Breast epithelium (tissue), 4 donors: ENCODE measurements around the gene RENBP. TPM values are rescaled to one million over a fixed set of nuclear protein-coding genes. Genes with fewer than 3 reads are reported as not detected.
"Not testable (repeated sequence)": the region's sequence is repeated elsewhere in the genome, so short reads cannot be mapped to it uniquely, and the experiment has no call there.

Source experiments
- DNase-seq, 2 donors: peaks; one replicate each; pipeline ENCODE4 v3.0.0-alpha.2; 2019; ENCODE audit warnings: low spot score in 2 of 2
- H3K27ac ChIP-seq, 2 donors: fragments of 200-600 bp; sonication (generic) in 1 of 2; one replicate each; pipeline ENCODE4 v1.5.1; 2016 to 2019; ENCODE audit warnings: mild to moderate bottlenecking in 1 of 2
- H3K27me3 ChIP-seq, 2 donors: fragments of 200-600 bp; sonication (generic) in 1 of 2; one replicate each; pipeline versions ENCODE4 v1.5.1 to v1.6.0; 2017 to 2019; ENCODE audit warnings: control low read depth in 1 of 2, mild to moderate bottlenecking in 1 of 2
- H3K36me3 ChIP-seq: fragments of 200-600 bp; one replicate; pipeline ENCODE4 v1.5.1; 2019
- H3K4me1 ChIP-seq, 2 donors: fragments of 200-600 bp; sonication (generic); one replicate each; pipeline ENCODE4 v1.5.1; 2016 to 2019; ENCODE audit warnings: control low read depth in 1 of 2
- H3K4me3 ChIP-seq, 3 donors: fragments of 200-600 bp; sonication (generic); 1 replicate in 2 of 3; 2 replicates in 1 of 3; pipeline ENCODE4 v1.5.1; 2016 to 2019; ENCODE audit warnings: mild to moderate bottlenecking in 3 of 3, moderate library complexity in 2 of 3
- H3K9me3 ChIP-seq, 2 donors: fragments of 200-600 bp; sonication (generic) in 1 of 2; one replicate each; pipeline ENCODE4 v1.5.1; 2016 to 2019; ENCODE audit warnings: control low read depth in 1 of 2
- CTCF ChIP-seq, 3 donors: fragments of 450-650 bp; IDR thresholded peaks; one replicate each; pipeline ENCODE4 v1.5.1; 2016 to 2017; ENCODE audit warnings: antibody characterized with exemption in 3 of 3, mild to moderate bottlenecking in 3 of 3, moderate library complexity in 3 of 3
- POLR2A ChIP-seq: fragments of 450-650 bp; IDR thresholded peaks from one replicate; pipeline ENCODE4 v1.6.1; 2016; ENCODE audit warnings: antibody characterized with exemption, mild to moderate bottlenecking, moderate library complexity
- POLR2AphosphoS5 ChIP-seq, 3 donors: sonication (generic); formaldehyde crosslinking; IDR thresholded peaks; one replicate each; pipeline ENCODE4 v1.6.1; 2017; ENCODE audit warnings: antibody characterized with exemption in 3 of 3
- intact Hi-C: fragments of 100-400 bp; cut with DNase I; formaldehyde crosslinking; loops from one replicate; pipeline ENCODE4 v1.15.1; 2023; ENCODE audit warnings: low total_unique reads
- total RNA-seq, 3 donors: library from RNA; depleted of rRNA; stranded (reverse); fragments of >200 nt; gene quantifications; one replicate each; pipeline ENCODE4 v1.1.0, GENCODE V29; 2016

RENBP gene
- total RNA-seq, 3 donors from 2014 or later, result 6.6 to 50.7 (median 6.9) TPM

GRCh38 chrX:153981771-153982533 lies 37.5 kb upstream of the RENBP start:
- no peak for DNase-seq
- Histone ChIP-seq H3K4me3 (no peak overlapping the region), H3K27ac (peak overlapping the region; percentile 17 to 55), H3K4me1 (no peaks in the 10 kb centered on the region), H3K36me3 (no peaks in the 10 kb centered on the region), H3K27me3 (peaks cover 0 to 36% of the 10 kb centered on the region in 2 donors), H3K9me3 (no peaks in the 10 kb centered on the region)
- intact Hi-C loops, result loop anchor here (10.0 kb wide), 1 partner anchor 1563 kb away; no protein-coding TSS in a partner anchor
- TF ChIP-seq POLR2AphosphoS5 (IDR thresholded peaks at IDR 0.05) (no peak), POLR2A (no peak), CTCF (IDR thresholded peaks at IDR 0.05) (no peak)

- intact Hi-C loops, result loop anchor here (10.0 kb wide), 1 partner anchor 1564 kb away; no protein-coding TSS in a partner anchor
- no peaks in the 10 kb centered on the region for H3K36me3 ChIP-seq
- H3K27me3 ChIP-seq, result peaks cover 0 to 36% of the 10 kb centered on the region in 2 donors
- no peaks in the 10 kb centered on the region for H3K4me1 ChIP-seq
- H3K9me3 ChIP-seq, result no peaks in the 10 kb centered on the region
- no peak for DNase-seq
- no peak for TF ChIP-seq POLR2AphosphoS5 (IDR thresholded peaks at IDR 0.05)
- no peak for TF ChIP-seq POLR2A
- no peak for TF ChIP-seq CTCF (IDR thresholded peaks at IDR 0.05)
- no peak overlapping the region for H3K4me3 ChIP-seq
- H3K27ac ChIP-seq, result peak overlapping the region; percentile 13 to 55
Observed at GRCh38 chrX:153981231-153981630, 36.8 kb upstream of the RENBP start.

GRCh38 chrX:153980394-153980793 lies 36.0 kb upstream of the RENBP start:
- intact Hi-C loops, result loop anchor here (10.0 kb wide), 1 partner anchor 1564 kb away; no protein-coding TSS in a partner anchor
- peak overlapping the region in 1 of 2 donors; percentile 13 for H3K27ac ChIP-seq
- not testable (repeated sequence) for DNase-seq, H3K4me1 ChIP-seq, H3K4me3 ChIP-seq, H3K36me3 ChIP-seq, H3K9me3 ChIP-seq
- H3K27me3 ChIP-seq, result peaks cover 0 to 36% of the 10 kb centered on the region in 2 donors

- H3K9me3 ChIP-seq, result no peaks in the 10 kb centered on the region
- intact Hi-C loops, result no loop called here
- no peak overlapping the region for H3K4me3 ChIP-seq
- TF ChIP-seq CTCF (IDR thresholded peaks at IDR 0.05) (no peak), POLR2AphosphoS5 (IDR thresholded peaks at IDR 0.05) (no peak), POLR2A (no peak)
- no peaks in the 10 kb centered on the region for H3K36me3 ChIP-seq
- no peaks in the 10 kb centered on the region for H3K27me3 ChIP-seq
- DNase-seq, result no peak
- H3K4me1 ChIP-seq, result peaks cover 0 to 8% of the 10 kb centered on the region in 2 donors
- peak overlapping the region; percentile 99 to 100 for H3K27ac ChIP-seq
Observed at GRCh38 chrX:153974726-153975286, 30.4 kb upstream of the RENBP start.

GRCh38 chrX:153974003-153974725 lies 29.7 kb upstream of the RENBP start:
- Histone ChIP-seq H3K27me3 (peaks cover 0 to 2% of the 10 kb centered on the region in 2 donors), H3K27ac (peak overlapping the region; percentile 99 to 100), H3K4me3 (no peak overlapping the region), H3K4me1 (peaks cover 0 to 8% of the 10 kb centered on the region in 2 donors), H3K36me3 (no peaks in the 10 kb centered on the region), H3K9me3 (no peaks in the 10 kb centered on the region)
- TF ChIP-seq CTCF (IDR thresholded peaks at IDR 0.05) (no peak), POLR2AphosphoS5 (IDR thresholded peaks at IDR 0.05) (no peak), POLR2A (no peak)
- DNase-seq, result no peak
- intact Hi-C loops, result no loop called here
